IMR-90 (cell line): ENCODE data around the gene BBS5. TPM values are rescaled to one million over a fixed set of nuclear protein-coding genes. Genes with fewer than 3 reads are reported as not detected.
"Not testable (repeated sequence)": the region's sequence is repeated elsewhere in the genome, so short reads cannot be mapped to it uniquely, and the experiment has no call there.

Experiments used
- ATAC-seq: fragments of 200-7000 bp; cut with Tn5 transposase; 2 replicates; pipeline ENCODE4 v1.9.1; 2020; ENCODE audit warnings: low read depth, mild to moderate bottlenecking, moderate library complexity
- BruUV-seq: library from RNA; stranded (reverse); fragments of 400-500 nt; replicated peaks from 2 replicates; lab custom pipeline; 2021; lab: Mats Ljungman, UMichigan
- CTCF ChIA-PET: fragments of 300-600 bp; formaldehyde crosslinking; extraction: SDS; loops from one replicate; lab custom pipeline; 2021; ENCODE audit warnings: antibody characterized with exemption; lab: Yijun Ruan, JAX
- POLR2A ChIA-PET: fragments of 300-600 bp; sonication (Branson Sonifier 250); formaldehyde crosslinking; loops from one replicate; lab custom pipeline; 2022; ENCODE audit warnings: antibody characterized with exemption; ENCODE audit not compliant: unreplicated experiment; lab: Charles Lee
- DNase-seq: peaks from one replicate; pipeline ENCODE4 v3.0.0; 2013
- H2AFZ ChIP-seq: replicated peaks from 2 replicates; pipeline ENCODE3; 2013; ENCODE audit warnings: low read length, mild to moderate bottlenecking; ENCODE audit not compliant: poor library complexity
- H2AK5ac ChIP-seq: 2 replicates; pipeline ENCODE4 v1.6.1; 2013; ENCODE audit warnings: low read depth, low read length, inconsistent platforms
- H2AK9ac ChIP-seq: replicated peaks from 2 replicates; pipeline ENCODE3; 2013; ENCODE audit warnings: mild to moderate bottlenecking, low read depth, low read length, moderate library complexity; ENCODE audit not compliant: poor library complexity
- H2BK120ac ChIP-seq: 2 replicates; pipeline ENCODE4 v1.6.1; 2013; ENCODE audit warnings: low read depth, low read length, inconsistent platforms
- H2BK15ac ChIP-seq: 3 replicates; pipeline ENCODE4 v1.6.1; 2013; ENCODE audit warnings: low read depth, low read length, inconsistent platforms
- H2BK20ac ChIP-seq: 2 replicates; pipeline ENCODE4 v1.6.1; 2013; ENCODE audit warnings: low read depth, mild to moderate bottlenecking, inconsistent platforms, low read length, moderate library complexity
- H2BK5ac ChIP-seq: 2 replicates; pipeline ENCODE4 v1.6.1; 2013; ENCODE audit warnings: mild to moderate bottlenecking, low read depth, low read length, inconsistent platforms; ENCODE audit not compliant: poor library complexity, severe bottlenecking
- H3K14ac ChIP-seq: replicated peaks from 2 replicates; pipeline ENCODE4 v1.6.1; 2013; ENCODE audit warnings: low read depth, low read length, inconsistent platforms
- H3K18ac ChIP-seq: 2 replicates; pipeline ENCODE4 v1.6.1; 2013; ENCODE audit warnings: low read depth, low read length, control low read depth
- H3K23ac ChIP-seq: 2 replicates; pipeline ENCODE4 v1.6.1; 2013; ENCODE audit warnings: low read depth, low read length, inconsistent platforms
- H3K27ac ChIP-seq: 2 replicates; pipeline ENCODE4 v1.5.1; 2013; ENCODE audit warnings: mild to moderate bottlenecking, control low read depth, low read length; ENCODE audit not compliant: insufficient read depth
- H3K27me3 ChIP-seq: 2 replicates; pipeline ENCODE4 v1.6.1; 2013; ENCODE audit warnings: low read length; ENCODE audit not compliant: control insufficient read depth, insufficient read depth
- H3K36me3 ChIP-seq: 2 replicates; pipeline ENCODE4 v1.6.1; 2013; ENCODE audit warnings: low read length, mixed read lengths; ENCODE audit not compliant: control insufficient read depth, insufficient read depth
- H3K4ac ChIP-seq: 2 replicates; pipeline ENCODE4 v1.6.1; 2013; ENCODE audit warnings: low read depth, low read length, inconsistent platforms
- H3K4me1 ChIP-seq: 2 replicates; pipeline ENCODE4 v1.6.1; 2013; ENCODE audit warnings: low read length, mixed read lengths; ENCODE audit not compliant: control insufficient read depth, insufficient read depth
- H3K4me2 ChIP-seq: 2 replicates; pipeline ENCODE4 v1.6.1; 2013; ENCODE audit warnings: low read depth, mild to moderate bottlenecking, control low read depth, low read length, moderate library complexity
- H3K4me3 ChIP-seq: 2 replicates; pipeline ENCODE4 v1.5.1; 2013; ENCODE audit warnings: low read depth, mild to moderate bottlenecking, control low read depth, low read length, moderate library complexity; ENCODE audit not compliant: insufficient read depth
- H3K56ac ChIP-seq: 2 replicates; pipeline ENCODE4 v1.6.1; 2013; ENCODE audit warnings: low read length, inconsistent platforms; ENCODE audit not compliant: insufficient read depth; ENCODE audit errors: extremely low read depth
- H3K79me1 ChIP-seq, 2 experiments: 2 replicates each; pipeline ENCODE4 v1.6.1; 2013; ENCODE audit warnings: low read length in 2 of 2, inconsistent platforms in 1 of 2, low read depth in 1 of 2
- H3K9ac ChIP-seq: 2 replicates; pipeline ENCODE4 v1.6.1; 2013; ENCODE audit warnings: low read depth, low read length, control low read depth
- H3K9me1 ChIP-seq: 2 replicates; pipeline ENCODE4 v1.6.1; 2013; ENCODE audit warnings: low read length, inconsistent platforms; ENCODE audit not compliant: insufficient read depth
- H3K9me3 ChIP-seq: 2 replicates; pipeline ENCODE4 v1.6.1; 2013; ENCODE audit warnings: low read length; ENCODE audit not compliant: control insufficient read depth, insufficient read depth
- H4K20me1 ChIP-seq: 2 replicates; pipeline ENCODE4 v1.6.1; 2013; ENCODE audit warnings: low read length, inconsistent platforms; ENCODE audit not compliant: insufficient read depth
- H4K5ac ChIP-seq: 2 replicates; pipeline ENCODE4 v1.6.1; 2013; ENCODE audit warnings: mild to moderate bottlenecking, low read depth, low read length, control low read depth
- H4K8ac ChIP-seq, 2 experiments: 2 replicates each; pipeline ENCODE4 v1.6.1; 2013; ENCODE audit warnings: low read depth in 2 of 2, low read length in 2 of 2, control low read depth in 1 of 2, inconsistent platforms in 1 of 2
- H4K91ac ChIP-seq: 2 replicates; pipeline ENCODE4 v1.6.1; 2013; ENCODE audit warnings: low read depth, low read length, inconsistent platforms; ENCODE audit not compliant: insufficient read depth
- WGBS, 2 experiments: methylation state at CpG; one replicate each; pipeline versions ENCODE4 v1.1.5 to v1.1.7; 2013; ENCODE audit warnings: missing lambda C conversion rate in 2 of 2; ENCODE audit not compliant: insufficient read length in 1 of 2; ENCODE audit errors: extremely low coverage in 2 of 2; 5-methylcytosine and 5-hydroxymethylcytosine counted together
- dilution Hi-C: fragments of 300-500 bp; cut with HindIII; formaldehyde crosslinking; loops from one replicate; pipeline ENCODE4 v1.14.3; 2018; ENCODE audit warnings: low sequenced_read_pairs; ENCODE audit not compliant: unreplicated experiment
- in situ Hi-C: fragments of 300-500 bp; cut with MboI; formaldehyde crosslinking; loops from 3 replicates; pipeline ENCODE4 v1.14.3; 2019; ENCODE audit warnings: low sequenced_read_pairs, inconsistent platforms, mixed read lengths
- intact Hi-C: fragments of 100-400 bp; cut with micrococcal nuclease; formaldehyde crosslinking; loops from 2 replicates; pipeline ENCODE4 v1.10.0; 2022
- polyA plus RNA-seq, 3 experiments: library from polyadenylated mRNA; depleted of rRNA; stranded (reverse); fragments of >200 nt; gene quantifications; 2 replicates each; pipeline ENCODE4 v1.2.3, GENCODE V29; 2012; ENCODE audit warnings: low replicate concordance in 1 of 3
- total RNA-seq: library from RNA; depleted of rRNA; stranded (reverse); fragments of >200 nt; gene quantifications from 2 replicates; pipeline ENCODE4 v1.2.3, GENCODE V29; 2012

The BBS5 gene
- total and polyA plus RNA-seq, 2 of the 4 experiments (the other 2 are of a cell fraction) = 1.4 to 4.1 TPM

DNA sequence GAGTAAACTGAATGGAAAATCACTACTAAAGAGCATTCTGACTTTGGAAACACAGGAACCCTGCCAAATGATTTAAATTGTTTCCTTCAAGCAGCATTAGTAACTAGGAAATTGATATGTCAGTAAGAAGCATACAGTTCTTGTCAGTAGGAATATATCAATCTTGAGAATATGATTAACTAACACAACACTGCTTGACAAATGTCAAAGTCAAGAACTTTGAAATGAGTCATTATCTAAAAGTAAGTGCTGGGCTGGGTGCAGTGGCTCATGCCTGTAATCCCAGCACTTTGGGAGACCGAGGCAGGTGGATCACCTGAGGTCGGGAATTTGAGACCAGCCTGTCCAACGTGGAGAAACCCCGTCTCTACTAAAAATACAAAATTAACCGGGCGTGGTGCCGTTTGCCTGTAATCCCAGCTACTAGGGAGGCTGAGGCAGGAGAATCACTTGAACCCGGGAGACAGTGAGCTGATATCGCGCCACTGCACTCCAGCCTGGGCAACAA lies 37.2 kb downstream of the BBS5 start:
- in situ Hi-C loops, H3K4me2 ChIP-seq, H4K5ac ChIP-seq, H3K4me1 ChIP-seq, H2AK5ac ChIP-seq, H2BK15ac ChIP-seq, intact Hi-C loops, H3K9me1 ChIP-seq, H3K4ac ChIP-seq, H4K91ac ChIP-seq, H4K20me1 ChIP-seq, H3K27me3 ChIP-seq, H3K23ac ChIP-seq, H2AFZ ChIP-seq, H3K4me3 ChIP-seq, H3K79me1 ChIP-seq, H3K27ac ChIP-seq, H4K8ac ChIP-seq, H3K36me3 ChIP-seq, CTCF ChIA-PET, H3K9me3 ChIP-seq, DNase-seq, H3K14ac ChIP-seq, H2BK20ac ChIP-seq, H3K18ac ChIP-seq, POLR2A ChIA-PET, BruUV-seq, dilution Hi-C loops, H3K56ac ChIP-seq, H2AK9ac ChIP-seq, H2BK120ac ChIP-seq, H3K9ac ChIP-seq, ATAC-seq, H2BK5ac ChIP-seq: not testable (repeated sequence)
- no CpG with 5 or more reads among the region's 10 CpGs for WGBS, 2 experiments
